UCSD-AML1 (cell line): ENCODE measurements around the gene EFS.

ENCODE experiments used
- DNase-seq: peaks from one replicate; lab custom pipeline; 2025; ENCODE audit not compliant: unreplicated experiment; lab: John Stamatoyannopoulos, UW

EFS gene, protein sequence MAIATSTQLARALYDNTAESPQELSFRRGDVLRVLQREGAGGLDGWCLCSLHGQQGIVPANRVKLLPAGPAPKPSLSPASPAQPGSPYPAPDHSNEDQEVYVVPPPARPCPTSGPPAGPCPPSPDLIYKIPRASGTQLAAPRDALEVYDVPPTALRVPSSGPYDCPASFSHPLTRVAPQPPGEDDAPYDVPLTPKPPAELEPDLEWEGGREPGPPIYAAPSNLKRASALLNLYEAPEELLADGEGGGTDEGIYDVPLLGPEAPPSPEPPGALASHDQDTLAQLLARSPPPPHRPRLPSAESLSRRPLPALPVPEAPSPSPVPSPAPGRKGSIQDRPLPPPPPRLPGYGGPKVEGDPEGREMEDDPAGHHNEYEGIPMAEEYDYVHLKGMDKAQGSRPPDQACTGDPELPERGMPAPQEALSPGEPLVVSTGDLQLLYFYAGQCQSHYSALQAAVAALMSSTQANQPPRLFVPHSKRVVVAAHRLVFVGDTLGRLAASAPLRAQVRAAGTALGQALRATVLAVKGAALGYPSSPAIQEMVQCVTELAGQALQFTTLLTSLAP

DNA sequence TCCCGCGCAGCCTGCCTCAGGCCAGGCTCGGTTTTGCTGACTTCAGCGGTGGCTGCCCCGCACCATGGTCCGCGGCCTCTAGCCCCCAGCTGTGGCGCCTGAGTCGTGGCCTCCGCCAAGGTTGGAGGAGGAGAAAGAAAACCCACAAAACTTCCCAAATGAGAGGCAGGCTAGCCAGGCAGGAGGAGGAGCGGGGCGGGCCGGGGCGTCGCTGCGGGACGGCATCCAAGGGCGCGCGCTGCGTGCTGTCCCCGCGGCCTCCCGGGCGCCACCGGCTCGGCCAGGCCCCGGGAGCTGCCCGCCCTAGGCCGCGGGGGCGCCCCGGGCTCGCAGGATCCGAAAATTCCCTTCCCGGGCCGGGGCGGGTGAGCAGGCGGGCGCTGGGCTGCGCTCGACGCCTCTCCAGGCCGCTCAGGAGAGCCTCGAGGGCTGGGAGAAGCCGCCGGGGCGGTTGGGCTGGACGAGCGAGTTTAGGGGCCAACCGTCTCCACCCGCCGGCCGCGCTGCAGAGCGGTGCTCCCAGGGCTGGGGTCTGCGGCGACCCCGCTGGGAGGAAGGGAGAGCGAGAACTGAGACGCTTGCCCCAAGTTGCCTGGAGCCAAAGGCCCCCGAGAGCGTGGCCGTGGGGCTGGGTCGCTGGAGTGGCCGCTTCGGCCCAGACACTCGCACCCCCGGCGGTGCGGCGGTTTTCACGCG, at the start of gene EFS:
Gene EFS, minus strand, starts transcription at position 137 of the 696 bp plus-strand sequence. CDS start 147 bp downstream, outside the sequence.
- no peak for DNase-seq

DNA sequence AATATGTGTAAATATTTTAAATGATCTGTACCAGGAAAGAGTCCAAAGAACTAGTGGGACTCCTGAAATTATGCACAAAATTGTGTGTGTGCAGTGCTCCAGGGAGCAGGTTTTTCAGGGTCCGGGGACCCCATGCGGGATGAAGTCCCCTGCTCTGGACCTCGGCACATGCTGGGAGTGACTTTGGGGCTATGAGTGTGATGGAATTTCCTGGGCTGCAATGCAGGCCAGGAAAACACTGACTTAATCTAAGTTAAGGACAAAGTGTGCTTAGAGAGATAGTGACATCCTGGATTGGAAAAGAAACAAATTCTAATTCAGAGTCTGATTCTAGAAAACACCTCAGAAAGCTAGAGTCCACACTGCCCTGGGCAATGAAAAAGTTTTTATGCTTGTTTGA, 49.3 kb upstream of the EFS start:
- no peak for DNase-seq

DNA sequence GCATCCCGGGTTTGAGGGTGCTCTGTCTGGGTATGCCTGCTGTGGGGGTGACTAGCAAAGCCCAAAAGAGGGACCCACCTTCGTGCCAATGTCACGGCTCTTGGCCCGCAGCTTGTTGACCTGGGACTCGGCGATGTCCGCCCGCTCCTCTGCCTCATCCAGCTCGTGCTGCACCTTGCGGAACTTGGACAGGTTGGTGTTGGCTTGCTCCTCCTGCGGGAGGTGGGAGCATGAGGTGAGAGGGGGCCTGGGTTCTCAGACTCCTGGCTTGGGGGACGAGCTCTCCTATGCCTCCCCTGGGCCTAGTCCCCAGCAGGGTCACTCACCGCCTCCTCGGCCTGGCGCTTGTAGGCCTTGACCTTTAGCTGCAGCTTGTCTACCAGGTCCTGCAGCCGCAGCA, 48.7 kb upstream of the EFS start:
- DNase-seq = no peak

DNA sequence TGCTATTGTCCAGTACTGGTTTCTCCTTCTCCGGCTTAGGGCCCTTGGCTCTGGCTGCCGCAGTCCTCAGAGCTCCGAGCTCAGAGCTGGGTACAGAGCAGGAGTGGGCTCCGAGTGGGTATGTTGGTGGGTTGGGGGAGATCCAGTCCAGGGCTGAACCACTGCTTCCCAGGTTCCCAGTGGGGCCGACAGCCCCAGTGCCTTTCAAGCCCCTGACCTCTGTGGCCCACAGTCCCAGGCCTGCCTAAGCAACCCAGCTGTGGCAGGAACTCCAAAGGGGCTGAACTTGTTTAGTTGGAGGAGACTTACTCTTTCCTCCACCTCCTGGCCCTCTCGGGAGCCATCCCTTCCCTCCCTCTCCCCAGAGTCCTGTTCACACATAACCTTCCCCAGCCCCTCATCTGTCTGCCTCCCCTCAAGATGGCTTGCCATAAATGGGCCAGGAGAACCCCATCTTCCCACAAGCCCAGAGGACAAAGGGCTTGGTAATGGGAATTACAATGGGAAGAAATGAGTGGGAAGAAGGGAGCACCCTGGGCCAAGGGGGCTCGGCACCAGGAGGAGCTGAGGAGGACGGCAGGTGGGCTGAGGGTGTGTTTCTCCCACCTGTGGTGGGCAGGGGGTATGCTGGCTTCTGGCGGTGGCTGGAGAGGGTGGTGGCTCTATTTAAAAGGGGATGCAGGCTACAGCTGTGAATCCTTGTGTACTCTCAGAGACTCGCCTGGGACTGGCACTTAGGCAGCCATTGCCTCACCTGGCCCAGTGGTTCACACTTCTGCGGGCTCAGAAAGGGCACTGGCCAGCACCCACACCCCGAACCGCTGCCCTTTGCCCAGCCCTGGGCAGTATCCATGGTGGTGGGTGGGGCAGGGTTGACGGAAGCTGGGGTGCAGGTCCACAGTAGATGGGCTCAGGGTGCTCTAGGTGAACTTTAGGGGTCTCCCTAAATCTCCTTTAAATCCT, 46.9 kb upstream of the EFS start:
- DNase-seq = no peak

DNA sequence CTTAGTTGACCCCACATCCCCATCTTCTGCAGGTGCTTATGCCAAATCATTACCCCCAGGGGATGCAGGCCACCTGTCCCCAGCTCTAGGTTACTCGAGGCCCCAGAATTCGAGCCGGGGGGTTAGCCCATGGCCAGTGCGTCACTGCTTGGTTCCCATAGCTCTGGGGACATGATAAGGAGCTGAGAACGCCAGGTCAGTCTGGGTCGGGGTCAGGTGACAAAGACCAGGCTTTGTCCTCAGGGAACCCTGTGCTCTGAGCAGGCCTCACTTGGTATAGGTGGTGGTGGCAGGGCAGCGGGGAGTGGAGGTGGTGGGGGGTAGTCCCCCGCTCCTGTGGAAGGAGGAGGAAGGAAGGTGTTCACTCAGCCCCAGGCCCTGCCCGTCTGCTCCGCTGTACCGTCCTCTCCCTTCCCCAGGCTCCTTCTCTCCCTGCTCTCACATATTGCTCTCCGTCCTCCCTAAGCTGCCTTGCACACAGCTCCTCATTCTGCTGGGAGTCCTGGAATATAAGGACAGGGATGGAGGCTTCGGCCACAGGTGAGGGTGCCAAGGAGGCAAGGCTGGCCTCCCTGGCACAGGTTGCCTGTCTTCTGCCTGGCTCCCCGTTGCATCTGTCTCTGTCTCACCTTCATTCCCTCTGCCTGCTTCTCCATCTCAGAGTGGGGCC, 45.1 kb upstream of the EFS start:
- no peak for DNase-seq

DNA sequence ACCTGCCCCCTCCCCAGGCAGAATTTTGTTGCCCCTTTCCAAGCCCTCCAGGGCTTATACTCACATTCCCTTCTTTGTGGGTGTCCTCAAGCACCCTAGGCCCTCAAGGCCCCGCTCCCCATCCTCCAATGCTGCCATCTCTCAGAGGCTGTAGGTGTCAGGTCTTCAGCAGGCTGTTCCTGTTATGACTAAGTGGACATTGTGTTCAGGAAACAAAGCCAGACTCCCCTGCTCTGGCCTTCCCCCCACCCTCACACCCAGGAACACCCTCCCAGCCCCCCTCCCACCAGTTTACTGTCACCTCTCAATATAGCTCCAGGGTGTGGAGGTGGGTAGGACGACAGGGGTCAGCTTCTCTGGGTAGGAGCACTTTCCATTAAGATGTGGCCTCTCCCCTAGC, 44.5 kb upstream of the EFS start:
- no peak for DNase-seq

DNA sequence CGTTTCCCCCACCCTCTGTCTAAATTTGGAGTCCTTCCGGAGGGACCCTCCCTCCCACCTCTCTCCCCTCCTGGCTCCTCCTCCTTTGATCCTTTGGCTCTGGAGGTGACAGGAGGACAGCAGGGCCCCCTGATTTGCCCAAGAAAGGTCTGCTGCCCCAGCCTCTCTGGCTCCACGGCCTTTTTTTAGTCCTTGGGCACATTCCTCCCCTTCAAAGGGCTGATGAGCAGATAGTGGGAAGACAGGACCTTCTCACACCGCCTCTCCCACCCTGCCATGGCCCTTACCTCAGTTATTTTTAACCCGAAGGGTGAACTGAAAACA, 43.3 kb upstream of the EFS start:
- DNase-seq = no peak

DNA sequence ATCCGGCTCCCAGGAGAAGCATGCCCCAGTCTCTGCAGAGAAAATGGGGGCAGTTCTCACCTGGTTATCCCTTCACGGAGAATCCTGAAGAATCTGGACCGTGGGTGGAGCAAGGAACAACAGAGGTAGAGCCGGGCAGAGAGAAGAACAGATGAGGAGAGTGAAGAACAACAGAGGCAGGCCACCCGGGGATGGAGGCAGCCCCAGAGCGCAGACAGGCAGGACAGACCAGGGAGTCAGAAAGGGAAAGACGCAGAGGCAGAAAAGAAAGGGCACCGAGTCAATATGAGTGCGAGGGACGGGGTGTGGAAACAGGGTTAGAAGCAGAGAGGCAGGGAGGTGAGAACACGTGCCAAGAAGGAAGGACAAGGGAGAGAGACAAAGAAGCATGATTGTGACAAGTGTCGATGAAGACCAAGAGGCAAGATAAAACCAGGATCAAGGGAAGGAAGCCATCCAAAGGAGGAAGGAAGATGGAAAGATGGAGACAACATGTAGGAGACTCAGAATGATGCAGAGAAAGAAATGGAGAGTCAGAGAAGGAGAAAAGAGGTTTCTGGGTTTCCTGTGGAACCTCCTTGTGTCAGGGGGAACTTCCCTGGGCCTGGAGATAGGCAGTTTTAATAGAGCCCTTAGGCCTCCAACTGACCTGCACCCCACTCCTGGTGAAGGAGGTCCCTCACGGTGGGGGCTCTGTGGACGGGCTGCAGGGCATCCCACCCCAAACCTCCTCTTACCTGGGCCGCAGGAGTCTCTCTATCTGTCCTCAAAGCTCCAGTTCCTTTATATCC, 42.7 kb upstream of the EFS start, which contains the start of gene MYH6:
Gene MYH6, minus strand, starts transcription at position 758 of the 791 bp plus-strand sequence. CDS start 1,050 bp downstream, outside the sequence.
- DNase-seq = no peak

DNA sequence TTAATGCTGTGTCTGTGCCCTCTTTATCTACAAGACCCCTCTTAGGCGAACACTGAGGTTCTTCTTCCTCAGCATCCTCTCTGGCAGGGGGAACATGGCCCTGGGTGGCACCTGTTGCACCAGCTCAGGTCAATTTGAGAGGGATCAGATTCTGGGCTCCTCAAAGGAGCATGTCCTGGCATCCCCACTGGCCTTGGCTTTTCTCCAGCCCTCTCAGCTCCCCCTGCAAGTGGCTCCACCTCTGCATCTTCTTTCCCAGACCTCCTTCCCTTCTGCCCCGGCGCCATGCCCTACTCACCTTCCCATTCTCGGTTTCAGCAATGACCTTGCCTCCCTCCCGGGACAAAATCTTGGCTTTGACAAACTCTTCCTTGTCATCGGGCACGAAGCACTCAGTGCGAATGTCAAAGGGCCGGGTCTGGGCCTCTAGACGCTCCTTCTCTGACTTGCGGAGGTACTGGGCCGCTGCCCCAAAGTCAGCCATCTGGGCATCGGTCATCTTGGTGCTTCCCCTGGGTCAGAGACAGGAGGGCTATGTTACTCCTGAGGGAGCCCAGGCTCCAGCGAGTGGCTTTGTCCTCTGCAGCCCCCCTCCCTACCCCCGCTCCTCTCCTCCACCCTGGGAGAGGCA, 41.9 kb upstream of the EFS start:
- no peak for DNase-seq

DNA sequence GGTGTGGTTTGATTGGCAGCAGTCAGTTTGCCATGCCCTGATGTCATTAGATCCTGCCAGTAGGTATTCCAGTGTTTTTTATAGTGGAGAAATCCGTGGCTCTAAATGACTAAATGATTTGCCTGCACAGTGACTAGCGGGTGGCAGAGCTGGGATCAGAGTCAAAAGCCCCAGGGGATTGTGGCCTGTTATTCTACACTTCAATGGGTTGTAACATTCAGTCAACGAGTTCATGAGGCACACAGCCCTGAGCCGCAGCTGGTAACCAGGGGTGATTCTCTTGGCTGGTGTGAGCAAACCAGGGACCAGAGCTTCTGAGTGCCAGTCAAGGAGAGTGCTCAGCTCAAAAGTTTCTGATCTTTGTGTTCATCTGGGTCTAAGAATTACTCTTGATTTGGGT, 41.3 kb upstream of the EFS start:
- DNase-seq = no peak

DNA sequence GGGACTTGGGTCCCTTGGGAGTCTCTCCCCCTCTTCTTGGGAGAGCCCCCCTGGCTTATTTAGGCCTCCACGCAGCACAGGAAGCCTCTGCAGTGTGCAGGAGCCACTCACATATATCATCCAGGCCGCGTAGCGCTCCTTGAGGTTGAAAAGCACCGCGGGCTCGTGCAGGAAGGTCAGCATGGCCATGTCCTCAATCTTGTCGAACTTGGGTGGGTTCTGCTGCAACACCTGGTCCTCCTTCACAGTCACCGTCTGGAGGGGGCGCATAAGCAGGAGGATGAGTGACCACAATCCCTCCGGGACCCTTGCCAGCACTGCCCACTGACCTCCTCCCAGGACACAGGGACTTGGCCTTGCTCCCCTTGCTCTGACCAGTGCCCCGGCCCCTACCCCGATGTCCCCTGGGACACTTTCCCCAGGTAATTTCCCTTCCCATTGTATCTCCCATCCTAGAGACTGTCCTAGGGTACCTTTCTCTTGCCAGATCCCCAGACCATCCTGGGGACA, 40.6 kb upstream of the EFS start:
- no peak for DNase-seq

DNA sequence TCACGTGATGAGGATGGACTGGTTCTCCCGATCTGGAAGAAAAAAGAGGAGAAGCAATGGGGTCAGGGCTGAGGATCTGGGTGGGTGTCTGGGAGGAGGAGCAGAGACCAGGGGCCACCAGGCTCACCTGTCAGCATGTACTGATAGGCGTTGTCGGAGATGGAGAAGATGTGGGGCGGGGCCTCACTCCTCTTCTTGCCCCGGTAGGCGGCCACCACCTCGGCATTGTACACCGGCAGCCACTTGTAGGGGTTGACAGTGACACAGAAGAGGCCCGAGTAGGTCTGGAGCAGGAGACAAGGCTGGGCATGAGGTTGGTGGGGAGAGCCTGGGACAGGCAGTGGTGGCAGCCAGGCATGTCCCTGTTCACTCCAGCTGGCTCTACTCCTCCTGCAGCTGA, 40.1 kb upstream of the EFS start:
- no peak for DNase-seq

DNA sequence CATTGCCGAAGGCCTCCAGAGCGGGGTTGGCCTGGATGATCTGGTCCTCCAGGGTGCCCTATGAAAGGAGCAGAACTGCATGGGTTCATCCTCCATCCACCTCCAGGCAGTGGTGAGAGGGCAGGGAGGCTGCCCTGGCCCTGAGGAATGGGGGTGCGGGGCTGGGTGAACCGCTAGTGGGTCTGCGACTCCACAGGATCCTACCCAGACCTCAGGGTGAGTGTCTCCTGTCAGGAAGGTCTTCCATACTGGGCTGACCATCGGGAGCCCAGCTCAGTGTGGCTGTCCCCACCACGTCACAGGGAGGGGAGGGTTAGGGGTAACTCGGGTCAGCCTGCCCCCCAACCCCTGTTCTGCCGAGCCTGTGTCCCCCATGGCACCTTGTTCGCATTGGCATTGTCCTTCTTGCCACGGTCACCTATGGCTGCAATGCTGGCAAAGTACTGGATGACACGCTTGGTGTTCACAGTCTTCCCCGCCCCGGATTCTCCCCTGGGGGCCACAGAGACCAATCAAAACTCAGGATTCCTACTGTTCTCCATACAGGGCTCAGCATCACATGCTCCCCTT, 39.4 kb upstream of the EFS start:
- no peak for DNase-seq

DNA sequence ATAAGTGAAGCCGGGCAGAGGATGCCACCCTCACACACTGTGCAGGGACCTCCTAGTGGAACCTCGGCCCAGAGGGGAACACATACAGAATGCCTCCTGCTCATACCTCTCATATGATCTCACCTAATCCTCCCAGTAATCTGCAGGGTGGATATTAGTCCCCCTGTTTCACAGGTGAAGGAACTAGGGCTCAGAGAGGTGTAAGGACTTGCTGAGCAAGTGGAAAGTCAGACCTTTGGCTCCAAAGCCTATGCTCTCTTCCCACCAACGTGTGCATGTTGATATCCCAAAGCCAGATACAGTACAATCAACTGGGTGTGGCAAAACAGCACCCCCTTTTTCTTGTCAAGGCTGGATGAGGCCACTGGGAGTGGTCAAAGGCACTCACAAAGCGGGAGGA, 38.9 kb upstream of the EFS start:
- no peak for DNase-seq

DNA sequence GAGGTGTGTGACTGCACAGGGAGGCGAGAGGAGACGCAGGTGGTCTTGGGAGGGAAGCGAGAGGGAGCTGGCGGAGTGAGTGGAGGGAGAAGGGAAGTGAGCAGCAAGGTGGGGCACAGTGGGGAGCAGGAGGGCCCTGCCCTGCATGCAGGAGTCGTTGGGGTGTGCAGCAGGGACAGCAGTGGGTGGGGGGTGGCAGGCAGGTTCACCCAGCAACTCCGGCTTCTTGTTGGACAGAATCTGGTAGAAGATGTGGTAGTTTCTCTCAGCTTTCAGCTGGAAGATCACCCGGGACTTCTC, 38.1 kb upstream of the EFS start:
- DNase-seq = no peak

DNA sequence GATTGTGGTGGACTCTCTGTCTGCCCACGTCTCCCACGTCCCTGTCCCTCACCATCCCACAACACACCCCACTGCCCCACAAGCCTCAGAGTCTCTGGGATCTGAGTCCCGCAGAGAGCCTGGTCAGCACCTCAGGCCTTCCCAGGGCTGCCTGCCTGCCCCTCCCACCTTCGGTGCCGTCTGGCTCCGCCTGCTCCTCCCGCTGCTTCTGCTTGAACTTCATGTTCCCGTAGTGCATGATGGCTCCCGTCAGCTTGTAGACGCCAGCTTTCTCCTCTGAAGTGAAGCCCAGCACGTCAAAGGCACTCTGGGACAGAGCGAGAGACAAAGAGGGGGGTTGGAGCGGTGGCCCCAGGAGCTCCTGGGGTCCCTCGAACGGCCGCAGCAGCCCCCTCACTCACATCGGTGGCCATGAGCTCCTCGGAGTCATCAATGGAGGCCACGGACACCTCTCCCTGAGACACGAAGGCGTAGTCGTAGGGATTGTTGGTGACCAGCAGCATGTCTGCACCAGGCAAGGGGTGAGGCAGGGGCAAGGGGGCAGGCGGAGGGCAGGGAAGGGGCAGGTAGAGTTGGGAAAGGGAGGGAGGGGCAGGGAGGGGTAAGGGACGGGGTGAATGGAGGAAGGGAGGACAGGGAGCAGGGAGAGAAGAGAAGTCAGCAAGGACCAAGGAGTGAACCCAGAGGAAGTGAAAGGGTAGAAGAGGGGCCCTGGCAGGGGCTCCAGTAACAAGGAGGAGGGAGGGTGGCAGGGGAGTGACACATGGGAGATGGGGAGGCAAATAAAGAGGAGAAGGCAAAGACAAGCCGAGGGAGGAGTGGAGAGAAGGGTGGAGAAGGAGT, 37.5 kb upstream of the EFS start:
- no peak for DNase-seq

DNA sequence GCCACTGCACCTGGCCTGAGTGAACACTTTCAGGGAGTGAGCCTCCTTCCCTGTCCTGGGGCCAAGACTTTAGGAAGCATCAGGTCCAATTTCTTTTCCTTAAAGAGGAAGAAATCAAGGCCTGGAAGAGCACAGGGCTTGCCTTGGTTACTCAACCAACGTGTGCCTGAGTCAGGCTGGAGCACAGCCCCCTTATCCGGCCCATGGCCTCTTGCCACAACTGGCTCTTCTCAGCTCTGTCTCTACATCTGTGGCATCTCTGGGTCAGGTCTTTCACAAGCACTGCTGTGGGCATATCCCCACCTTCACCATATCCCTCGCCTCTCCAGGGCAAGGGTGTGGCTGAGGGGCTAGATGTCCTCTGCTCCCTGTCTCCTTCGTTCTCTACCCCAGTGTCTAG, 36.3 kb upstream of the EFS start:
- no peak for DNase-seq

DNA sequence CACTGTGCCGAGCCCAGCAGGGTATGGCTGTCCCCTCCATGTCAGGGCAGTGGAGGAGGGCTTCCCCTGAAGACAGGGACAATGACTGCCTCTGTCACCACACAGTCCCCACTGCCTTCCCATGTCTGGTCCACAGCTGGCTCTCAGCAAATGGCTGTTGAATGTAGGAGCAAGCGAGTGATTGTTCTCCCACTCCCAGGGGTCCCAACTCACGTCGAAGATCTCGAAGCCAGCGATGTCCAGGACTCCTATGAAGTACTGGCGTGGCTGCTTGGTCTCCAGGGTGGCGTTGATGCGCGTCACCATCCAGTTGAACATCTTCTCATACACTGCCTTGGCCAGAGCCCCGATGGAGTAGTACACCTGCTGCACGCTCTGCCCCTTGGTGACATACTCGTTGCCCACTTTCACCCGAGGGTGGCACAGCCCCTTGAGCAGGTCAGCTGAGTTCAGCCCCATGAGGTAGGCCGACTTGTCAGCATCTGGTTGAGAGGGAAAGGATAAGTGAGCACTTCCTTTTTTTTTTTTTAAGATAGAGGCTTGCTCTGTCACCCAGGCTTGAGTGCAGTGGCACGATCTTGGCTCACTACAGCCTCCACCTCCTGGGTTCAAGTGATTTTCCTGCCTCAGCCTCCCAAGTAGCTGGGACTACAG, 35.7 kb upstream of the EFS start:
- peak; percentile 26 for DNase-seq
